ENCODE measurements around the gene C1QTNF8. TPM values are rescaled to one million over a fixed set of nuclear protein-coding genes. Genes with fewer than 3 reads are reported as not detected.

The C1QTNF8 gene
- total RNA-seq, 4 donors from 2014 or later = not detected

GRCh38 chr16:1097156-1097555 is 1.1 kb upstream of the C1QTNF8 start:
- H3K4me3 ChIP-seq = no peak overlapping the region
- H3K9me3 ChIP-seq = no peaks in the 10 kb centered on the region
- no peaks in the 10 kb centered on the region for H3K4me1 ChIP-seq
- no peaks in the 10 kb centered on the region for H3K36me3 ChIP-seq
- no peak for TF ChIP-seq EP300 (IDR thresholded peaks at IDR 0.05)
- TF ChIP-seq CTCF (IDR thresholded peaks at IDR 0.05) = no peak
- no peak for TF ChIP-seq POLR2A (IDR thresholded peaks at IDR 0.05)
- H3K27me3 ChIP-seq = peaks cover 0 to 76% of the 10 kb centered on the region in 2 donors
- no peak overlapping the region for H3K27ac ChIP-seq
- DNase-seq (ENCODE audit: low spot score in 2 of 2) = no peak
- 55 to 74% methylated on average over 4 to 17 of the region's 18 CpGs for WGBS, 2 donors

GRCh38 chr16:1095450-1096168 is 435 bp downstream of the C1QTNF8 start:
- Histone ChIP-seq H3K4me3 (no peak overlapping the region), H3K27me3 (peaks cover 0 to 77% of the 10 kb centered on the region in 2 donors), H3K9me3 (no peaks in the 10 kb centered on the region), H3K4me1 (no peaks in the 10 kb centered on the region), H3K36me3 (no peaks in the 10 kb centered on the region), H3K27ac (no peak overlapping the region)
- TF ChIP-seq CTCF (IDR thresholded peaks at IDR 0.05) = no peak
- no peak for TF ChIP-seq POLR2A (IDR thresholded peaks at IDR 0.05)
- TF ChIP-seq EP300 (IDR thresholded peaks at IDR 0.05) = no peak
- DNase-seq (ENCODE audit: low spot score in 2 of 2) = no peak
- 35 to 42% methylated on average over 9 to 10 of the region's 16 CpGs for WGBS, 2 donors

- H3K27ac ChIP-seq = no peak overlapping the region
- WGBS, 2 donors = 41 to 69% methylated on average over 17 to 21 of the region's 29 CpGs
Measured at GRCh38 chr16:1094601-1095449, 1.2 kb downstream of the C1QTNF8 start.

GRCh38 chr16:1094124-1094479 is 1.9 kb downstream of the C1QTNF8 start:
- H3K4me3 ChIP-seq = no peak overlapping the region
- WGBS, 2 donors = 53 to 59% methylated on average over 9 of the region's 13 CpGs
- no peak overlapping the region for H3K27ac ChIP-seq
- peaks cover 0 to 10% (median 3%) of the 10 kb centered on the region in 4 donors for H3K4me1 ChIP-seq
- TF ChIP-seq POLR2A (IDR thresholded peaks at IDR 0.05) (no peak), CTCF (IDR thresholded peaks at IDR 0.05) (no peak), EP300 (IDR thresholded peaks at IDR 0.05) (no peak)
- DNase-seq (ENCODE audit: low spot score in 2 of 2) = no peak
- no peaks in the 10 kb centered on the region for H3K9me3 ChIP-seq
- no peaks in the 10 kb centered on the region for H3K36me3 ChIP-seq
- peaks cover 0 to 78% of the 10 kb centered on the region in 2 donors for H3K27me3 ChIP-seq

More at GRCh38 chr16:1094601-1095449, 1.2 kb downstream of the C1QTNF8 start:
- H3K36me3 ChIP-seq = no peaks in the 10 kb centered on the region
- H3K4me3 ChIP-seq = no peak overlapping the region
- DNase-seq (ENCODE audit: low spot score in 2 of 2) = no peak
- H3K4me1 ChIP-seq = peaks cover 0 to 3% (median 0%) of the 10 kb centered on the region in 4 donors
- no peak for TF ChIP-seq POLR2A (IDR thresholded peaks at IDR 0.05)
- no peak for TF ChIP-seq CTCF (IDR thresholded peaks at IDR 0.05)
- no peak for TF ChIP-seq EP300 (IDR thresholded peaks at IDR 0.05)
- peaks cover 0 to 78% of the 10 kb centered on the region in 2 donors for H3K27me3 ChIP-seq
- H3K9me3 ChIP-seq = no peaks in the 10 kb centered on the region
